Common myeloid progenitor, CD34-positive (primary cell): ENCODE measurements around the gene SERPINB2.

ENCODE experiments used
- CTCF ChIA-PET: fragments of 350-600 bp; sonication (Branson Sonifier 250); formaldehyde crosslinking; loops from one replicate; lab custom pipeline; 2021; ENCODE audit warnings: antibody characterized with exemption; lab: Charles Lee
- POLR2A ChIA-PET: fragments of 350-600 bp; sonication (Branson Sonifier 250); formaldehyde crosslinking; loops from one replicate; lab custom pipeline; 2021; ENCODE audit warnings: antibody characterized with exemption; lab: Charles Lee
- DNase-seq, 3 donors: peaks; one replicate each; pipeline versions ENCODE4 v3.0.0 to v3.0.0-alpha.2; 2013
- H3K27ac ChIP-seq, 2 experiments: 1 replicate in 1 of 2; 2 replicates in 1 of 2; pipeline ENCODE4 v1.7.0; 2013; ENCODE audit warnings: inconsistent platforms in 2 of 2, low read length in 2 of 2, mild to moderate bottlenecking in 2 of 2, low read depth in 1 of 2, moderate library complexity in 1 of 2; ENCODE audit not compliant: severe bottlenecking in 2 of 2, insufficient read depth in 1 of 2, poor library complexity in 1 of 2
- H3K27me3 ChIP-seq, 5 experiments: replicated peaks in 2 of 5; 1 replicate in 3 of 5; 2 replicates in 2 of 5; pipeline versions ENCODE4 v1.6.1 to v1.7.0; 2013; ENCODE audit warnings: low read length in 4 of 5, mild to moderate bottlenecking in 2 of 5, moderate library complexity in 2 of 5, inconsistent platforms in 1 of 5; ENCODE audit not compliant: insufficient read depth in 5 of 5, control insufficient read depth in 4 of 5
- H3K36me3 ChIP-seq, 4 experiments: 1 replicate in 2 of 4; 2 replicates in 2 of 4; pipeline versions ENCODE4 v1.6.1 to v1.7.0; 2013; ENCODE audit warnings: low read length in 3 of 4, control low read depth in 1 of 4, mild to moderate bottlenecking in 1 of 4; ENCODE audit not compliant: control insufficient read depth in 4 of 4, insufficient read depth in 4 of 4
- H3K4me1 ChIP-seq, 4 experiments: 1 replicate in 3 of 4; 2 replicates in 1 of 4; pipeline versions ENCODE4 v1.6.1 to v1.7.1; 2013; ENCODE audit warnings: low read length in 3 of 4, mild to moderate bottlenecking in 3 of 4, control low read depth in 1 of 4, inconsistent platforms in 1 of 4, moderate library complexity in 1 of 4; ENCODE audit not compliant: control insufficient read depth in 4 of 4, insufficient read depth in 4 of 4; ENCODE audit errors: control extremely low read depth in 1 of 4
- H3K4me3 ChIP-seq, 7 experiments: 1 replicate in 4 of 7; 2 replicates in 3 of 7; pipeline versions ENCODE4 v1.5.1 to v1.7.0; 2013; ENCODE audit warnings: mild to moderate bottlenecking in 7 of 7, low read length in 6 of 7, moderate library complexity in 6 of 7, inconsistent platforms in 2 of 7, low read depth in 2 of 7, control low read depth in 1 of 7; ENCODE audit not compliant: insufficient read depth in 4 of 7, control insufficient read depth in 1 of 7; ENCODE audit errors: extremely low read depth in 1 of 7
- H3K9me3 ChIP-seq, 5 experiments: 1 replicate in 4 of 5; 2 replicates in 1 of 5; pipeline versions ENCODE4 v1.6.1 to v1.7.1; 2013; ENCODE audit warnings: low read length in 4 of 5, mild to moderate bottlenecking in 2 of 5, inconsistent platforms in 1 of 5, low read depth in 1 of 5, moderate library complexity in 1 of 5; ENCODE audit not compliant: control insufficient read depth in 4 of 5, insufficient read depth in 2 of 5; ENCODE audit errors: control extremely low read depth in 1 of 5
- WGBS: methylation state at CpG from one replicate; pipeline ENCODE4 v1.1.5; 2013; ENCODE audit not compliant: insufficient coverage; 5-methylcytosine and 5-hydroxymethylcytosine counted together

Gene SERPINB2

GRCh38 chr18:63871836-63872235 lies 15.7 kb upstream of the SERPINB2 start:
- POLR2A ChIA-PET = no interaction called here

GRCh38 chr18:63872586-63872985 lies 14.9 kb upstream of the SERPINB2 start:
- Histone ChIP-seq H3K36me3 (no peaks in the 10 kb centered on the region), H3K27me3 (no peaks in the 10 kb centered on the region), H3K4me3 (no peak overlapping the region), H3K9me3 (no peaks in the 10 kb centered on the region), H3K27ac (no peak overlapping the region), H3K4me1 (no peaks in the 10 kb centered on the region)
- ChIA-PET POLR2A (no interaction called here), CTCF (no interaction called here)
- no peak for DNase-seq

More at GRCh38 chr18:63871836-63872235, 15.7 kb upstream of the SERPINB2 start:
- Histone ChIP-seq H3K4me1 (no peaks in the 10 kb centered on the region), H3K36me3 (no peaks in the 10 kb centered on the region), H3K9me3 (no peaks in the 10 kb centered on the region), H3K27me3 (no peaks in the 10 kb centered on the region), H3K4me3 (no peak overlapping the region), H3K27ac (no peak overlapping the region)
- no peak for DNase-seq
- no CpG with 5 or more reads among the region's 1 CpG for WGBS
- CTCF ChIA-PET = interaction anchor here (0.9 kb wide), 1 partner anchor 28 kb away, joined by 3 read pairs; no protein-coding TSS in a partner anchor

GRCh38 chr18:63878343-63878742 lies 9.2 kb upstream of the SERPINB2 start:
- DNase-seq = no peak
- WGBS = 79% methylated on average over 2 of the region's 3 CpGs
- Histone ChIP-seq H3K27me3 (no peaks in the 10 kb centered on the region), H3K27ac (no peak overlapping the region), H3K9me3 (no peaks in the 10 kb centered on the region), H3K4me3 (no peak overlapping the region), H3K4me1 (no peaks in the 10 kb centered on the region), H3K36me3 (no peaks in the 10 kb centered on the region)
- ChIA-PET POLR2A (no interaction called here), CTCF (interaction anchor here (1.2 kb wide), 1 partner anchor 10 kb away, joined by 3 read pairs; no protein-coding TSS in a partner anchor)

GRCh38 chr18:63878925-63879324 lies 8.6 kb upstream of the SERPINB2 start:
- CTCF ChIA-PET = interaction anchor here (1.2 kb wide), 1 partner anchor 11 kb away, joined by 3 read pairs; no protein-coding TSS in a partner anchor
- POLR2A ChIA-PET = no interaction called here
- no peak for DNase-seq
- no peaks in the 10 kb centered on the region for H3K4me1 ChIP-seq
- 97% methylated on average over 3 of the region's 4 CpGs for WGBS
- no peaks in the 10 kb centered on the region for H3K36me3 ChIP-seq
- no peak overlapping the region for H3K27ac ChIP-seq
- no peaks in the 10 kb centered on the region for H3K9me3 ChIP-seq
- H3K4me3 ChIP-seq = no peak overlapping the region
- no peaks in the 10 kb centered on the region for H3K27me3 ChIP-seq

GRCh38 chr18:63879709-63880108 lies 7.8 kb upstream of the SERPINB2 start:
- no peaks in the 10 kb centered on the region for H3K36me3 ChIP-seq
- no peaks in the 10 kb centered on the region for H3K27me3 ChIP-seq
- no peaks in the 10 kb centered on the region for H3K9me3 ChIP-seq
- ChIA-PET CTCF (no interaction called here), POLR2A (no interaction called here)
- H3K27ac ChIP-seq = no peak overlapping the region
- no peak for DNase-seq
- WGBS = 100% methylated on average over 1 of the region's 2 CpGs
- H3K4me3 ChIP-seq = no peak overlapping the region
- H3K4me1 ChIP-seq = no peaks in the 10 kb centered on the region

- H3K4me1 ChIP-seq = no peaks in the 10 kb centered on the region
- H3K27ac ChIP-seq = no peak overlapping the region
- H3K4me3 ChIP-seq = no peak overlapping the region
- H3K27me3 ChIP-seq = peaks cover 0 to 2% (median 0%) of the 10 kb centered on the region in 5 experiments
- no peaks in the 10 kb centered on the region for H3K36me3 ChIP-seq
- no peak for DNase-seq
- WGBS = no CpG with 5 or more reads among the region's 4 CpGs
- ChIA-PET CTCF (no interaction called here), POLR2A (no interaction called here)
- H3K9me3 ChIP-seq = no peaks in the 10 kb centered on the region
Observed at GRCh38 chr18:63881851-63882250, 5.7 kb upstream of the SERPINB2 start.

GRCh38 chr18:63882333-63883141 lies 5.0 kb upstream of the SERPINB2 start:
- no peak for DNase-seq
- no peaks in the 10 kb centered on the region for H3K4me1 ChIP-seq
- no peak overlapping the region for H3K4me3 ChIP-seq
- H3K36me3 ChIP-seq = no peaks in the 10 kb centered on the region
- CTCF ChIA-PET = no interaction called here
- H3K9me3 ChIP-seq = no peaks in the 10 kb centered on the region
- POLR2A ChIA-PET = no interaction called here
- no peak overlapping the region for H3K27ac ChIP-seq
- H3K27me3 ChIP-seq = peaks cover 0 to 2% (median 0%) of the 10 kb centered on the region in 5 experiments
- 98% methylated on average over 5 of the region's 8 CpGs for WGBS
